HG03039 (cell line): ENCODE measurements around the gene HEATR5B.
"Not testable (repeated sequence)": the region's sequence is repeated elsewhere in the genome, so short reads cannot be mapped to it uniquely, and the experiment has no call there.

Source experiments
- ATAC-seq: cut with Tn5 transposase; IDR thresholded peaks from one replicate; pipeline ENCODE4 v1.9.1; 2021; ENCODE audit warnings: mild to moderate bottlenecking, moderate library complexity; ENCODE audit not compliant: unreplicated experiment

Gene HEATR5B

GRCh38 chr2:37068686-37069085 lies 15.5 kb downstream of the HEATR5B start:
- ATAC-seq, result no peak

GRCh38 chr2:37061776-37062175 lies 22.4 kb downstream of the HEATR5B start:
- no peak for ATAC-seq

GRCh38 chr2:37061013-37061711 lies 23.0 kb downstream of the HEATR5B start:
- no peak for ATAC-seq

- ATAC-seq, result no peak
Measured at GRCh38 chr2:37060446-37060845, 23.7 kb downstream of the HEATR5B start.

- no peak for ATAC-seq
Measured at GRCh38 chr2:37059841-37060240, 24.3 kb downstream of the HEATR5B start.

- no peak for ATAC-seq
Measured at GRCh38 chr2:37052600-37053332, 31.4 kb downstream of the HEATR5B start.

GRCh38 chr2:37039580-37039979 lies 44.6 kb downstream of the HEATR5B start:
- no peak for ATAC-seq

GRCh38 chr2:37037771-37038170 lies 46.4 kb downstream of the HEATR5B start:
- no peak for ATAC-seq

GRCh38 chr2:37029758-37030157 lies 54.4 kb downstream of the HEATR5B start:
- no peak for ATAC-seq

GRCh38 chr2:37026050-37026449 lies 58.1 kb downstream of the HEATR5B start:
- no peak for ATAC-seq

- ATAC-seq, result no peak
Measured at GRCh38 chr2:37020887-37021796, 63.0 kb downstream of the HEATR5B start.

- no peak for ATAC-seq
Measured at GRCh38 chr2:37020212-37020886, 63.8 kb downstream of the HEATR5B start.

- no peak for ATAC-seq
Measured at GRCh38 chr2:37013315-37013641, 70.9 kb downstream of the HEATR5B start.

GRCh38 chr2:37011130-37011529 lies 73.0 kb downstream of the HEATR5B start:
- ATAC-seq, result no peak

GRCh38 chr2:37005118-37005868 lies 78.9 kb downstream of the HEATR5B start:
- ATAC-seq, result peak; percentile 99

GRCh38 chr2:37000988-37001556 lies 83.1 kb downstream of the HEATR5B start:
- ATAC-seq, result no peak

GRCh38 chr2:37000318-37000717 lies 83.9 kb downstream of the HEATR5B start:
- no peak for ATAC-seq

GRCh38 chr2:36999416-36999815 lies 84.8 kb downstream of the HEATR5B start:
- not testable (repeated sequence) for ATAC-seq

GRCh38 chr2:36993841-36994620 lies 90.1 kb downstream of the HEATR5B start:
- no peak for ATAC-seq
